ENCODE results near the gene CRYBA1.

CRYBA1 gene

GRCh38 chr17:29209073-29209472, 37.6 kb upstream of the CRYBA1 start:
- no peak overlapping the region for H2AFZ ChIP-seq
- no peaks in the 10 kb centered on the region for H3K36me3 ChIP-seq (ENCODE audit: control insufficient read depth, insufficient read depth, low read length)
- H3K9ac ChIP-seq = no peak overlapping the region
- H3K4me2 ChIP-seq (ENCODE audit: low read length) = no peak overlapping the region
- H3K4me1 ChIP-seq = no peaks in the 10 kb centered on the region
- no peak overlapping the region for H3K27ac ChIP-seq
- no peaks in the 10 kb centered on the region for H3K9me3 ChIP-seq (ENCODE audit: control insufficient read depth, low read length)
- no peaks in the 10 kb centered on the region for H3K27me3 ChIP-seq (ENCODE audit: control insufficient read depth, insufficient read depth, low read length)
- TF ChIP-seq CTCF (IDR thresholded peaks at IDR 0.05) = no peak
- no peaks in the 10 kb centered on the region for H3K79me2 ChIP-seq
- H3K4me3 ChIP-seq (ENCODE audit: low read depth, low read length) = no peak overlapping the region

- TF ChIP-seq CTCF (IDR thresholded peaks at IDR 0.05) = no peak
These were observed 35.8 kb upstream of the CRYBA1 start for GRCh38 chr17:29210879-29211278.

GRCh38 chr17:29212094-29212631, 34.5 kb upstream of the CRYBA1 start:
- Histone ChIP-seq H3K4me1 (no peaks in the 10 kb centered on the region), H3K36me3 (ENCODE audit: control insufficient read depth, insufficient read depth, low read length) (no peaks in the 10 kb centered on the region), H3K4me3 (ENCODE audit: low read depth, low read length) (no peak overlapping the region), H3K9me3 (ENCODE audit: control insufficient read depth, low read length) (no peaks in the 10 kb centered on the region), H3K9ac (no peak overlapping the region), H3K4me2 (ENCODE audit: low read length) (no peak overlapping the region), H3K27ac (no peak overlapping the region), H2AFZ (no peak overlapping the region), H3K27me3 (ENCODE audit: control insufficient read depth, insufficient read depth, low read length) (no peaks in the 10 kb centered on the region), H3K79me2 (no peaks in the 10 kb centered on the region)
- no peak for TF ChIP-seq CTCF (IDR thresholded peaks at IDR 0.05)

More at GRCh38 chr17:29210879-29211278, 35.8 kb upstream of the CRYBA1 start:
- Histone ChIP-seq H3K4me1 (no peaks in the 10 kb centered on the region), H3K9ac (no peak overlapping the region), H3K27me3 (ENCODE audit: control insufficient read depth, insufficient read depth, low read length) (no peaks in the 10 kb centered on the region), H3K4me3 (ENCODE audit: low read depth, low read length) (no peak overlapping the region), H2AFZ (no peak overlapping the region), H3K9me3 (ENCODE audit: control insufficient read depth, low read length) (no peaks in the 10 kb centered on the region), H3K27ac (no peak overlapping the region), H3K79me2 (no peaks in the 10 kb centered on the region), H3K4me2 (ENCODE audit: low read length) (no peak overlapping the region), H3K36me3 (ENCODE audit: control insufficient read depth, insufficient read depth, low read length) (no peaks in the 10 kb centered on the region)

GRCh38 chr17:29212681-29213121, 34.0 kb upstream of the CRYBA1 start:
- Histone ChIP-seq H3K4me1 (no peaks in the 10 kb centered on the region), H3K4me2 (ENCODE audit: low read length) (no peak overlapping the region), H3K27me3 (ENCODE audit: control insufficient read depth, insufficient read depth, low read length) (no peaks in the 10 kb centered on the region), H3K36me3 (ENCODE audit: control insufficient read depth, insufficient read depth, low read length) (no peaks in the 10 kb centered on the region), H3K79me2 (no peaks in the 10 kb centered on the region), H3K9me3 (ENCODE audit: control insufficient read depth, low read length) (no peaks in the 10 kb centered on the region), H3K27ac (no peak overlapping the region), H2AFZ (no peak overlapping the region), H3K4me3 (ENCODE audit: low read depth, low read length) (no peak overlapping the region), H3K9ac (no peak overlapping the region)
- no peak for TF ChIP-seq CTCF (IDR thresholded peaks at IDR 0.05)
